Measurements from ENCODE around the gene PHYHIPL.
A peak's percentile ranks its signal among the peaks of the same experiment; 100 is the strongest.
"Not testable (repeated sequence)": the region's sequence is repeated elsewhere in the genome, so short reads cannot be mapped to it uniquely, and the experiment has no call there.

Gene PHYHIPL

GRCh38 chr10:59212301-59212798, 35.9 kb downstream of the PHYHIPL start:
- DNase-seq = no peak

GRCh38 chr10:59214160-59214559, 37.7 kb downstream of the PHYHIPL start:
- DNase-seq = no peak

GRCh38 chr10:59216178-59216869, 39.9 kb downstream of the PHYHIPL start:
- no peak for DNase-seq

GRCh38 chr10:59222788-59223187, 46.3 kb downstream of the PHYHIPL start:
- DNase-seq = no peak

GRCh38 chr10:59223597-59223996, 47.2 kb downstream of the PHYHIPL start:
- not testable (repeated sequence) for DNase-seq

- DNase-seq = no peak
Observed at GRCh38 chr10:59225211-59225610, 48.8 kb downstream of the PHYHIPL start.

GRCh38 chr10:59227136-59227673, 50.8 kb downstream of the PHYHIPL start:
- DNase-seq = no peak

GRCh38 chr10:59229441-59229840, 53.0 kb downstream of the PHYHIPL start:
- DNase-seq = no peak

GRCh38 chr10:59234194-59234593, 57.8 kb downstream of the PHYHIPL start:
- no peak for DNase-seq

- DNase-seq = peak; percentile 62
Observed at GRCh38 chr10:59234816-59235429, 58.5 kb downstream of the PHYHIPL start.

GRCh38 chr10:59236064-59236697, 59.7 kb downstream of the PHYHIPL start:
- no peak for DNase-seq

GRCh38 chr10:59237775-59238174, 61.3 kb downstream of the PHYHIPL start:
- DNase-seq = no peak

GRCh38 chr10:59239108-59239507, 62.7 kb downstream of the PHYHIPL start:
- not testable (repeated sequence) for DNase-seq

- peak; percentile 70 for DNase-seq
Observed at GRCh38 chr10:59240582-59241183, 64.2 kb downstream of the PHYHIPL start.

- no peak for DNase-seq
Observed at GRCh38 chr10:59242057-59242456, 65.6 kb downstream of the PHYHIPL start.

- no peak for DNase-seq
Observed at GRCh38 chr10:59242991-59243390, 66.5 kb downstream of the PHYHIPL start.

- no peak for DNase-seq
Observed at GRCh38 chr10:59243611-59244195, 67.3 kb downstream of the PHYHIPL start.

- no peak for DNase-seq
Observed at GRCh38 chr10:59244871-59245270, 68.4 kb downstream of the PHYHIPL start.

GRCh38 chr10:59245686-59246085, 69.2 kb downstream of the PHYHIPL start:
- no peak for DNase-seq

GRCh38 chr10:59252491-59252890, 76.0 kb downstream of the PHYHIPL start:
- no peak for DNase-seq

GRCh38 chr10:59255463-59255862, 79.0 kb downstream of the PHYHIPL start:
- no peak for DNase-seq

- DNase-seq = no peak
Observed at GRCh38 chr10:59257224-59257623, 80.8 kb downstream of the PHYHIPL start.

- DNase-seq = no peak
Observed at GRCh38 chr10:59258890-59259289, 82.4 kb downstream of the PHYHIPL start.

Data from OCI-M1 (cell line).